Skin epidermis (tissue), 12 donors: Measurements from ENCODE around the gene RNF145.
"Not testable (repeated sequence)": the region's sequence is repeated elsewhere in the genome, so short reads cannot be mapped to it uniquely, and the experiment has no call there.

ENCODE experiments used
- H3K27ac ChIP-seq, 21 experiments: fragments of 200-600 bp; sonication (generic) in 11 of 21; one replicate each; pipeline ENCODE4 v1.5.0; 2020; ENCODE audit warnings: mild to moderate bottlenecking in 3 of 21, inconsistent platforms in 2 of 21, moderate library complexity in 2 of 21
- H3K4me3 ChIP-seq, 7 experiments: fragments of 200-600 bp; sonication (generic) in 2 of 7; one replicate each; pipeline ENCODE4 v1.5.0; 2020; ENCODE audit warnings: inconsistent platforms in 2 of 7, mild to moderate bottlenecking in 2 of 7, moderate library complexity in 1 of 7

Gene RNF145, protein sequence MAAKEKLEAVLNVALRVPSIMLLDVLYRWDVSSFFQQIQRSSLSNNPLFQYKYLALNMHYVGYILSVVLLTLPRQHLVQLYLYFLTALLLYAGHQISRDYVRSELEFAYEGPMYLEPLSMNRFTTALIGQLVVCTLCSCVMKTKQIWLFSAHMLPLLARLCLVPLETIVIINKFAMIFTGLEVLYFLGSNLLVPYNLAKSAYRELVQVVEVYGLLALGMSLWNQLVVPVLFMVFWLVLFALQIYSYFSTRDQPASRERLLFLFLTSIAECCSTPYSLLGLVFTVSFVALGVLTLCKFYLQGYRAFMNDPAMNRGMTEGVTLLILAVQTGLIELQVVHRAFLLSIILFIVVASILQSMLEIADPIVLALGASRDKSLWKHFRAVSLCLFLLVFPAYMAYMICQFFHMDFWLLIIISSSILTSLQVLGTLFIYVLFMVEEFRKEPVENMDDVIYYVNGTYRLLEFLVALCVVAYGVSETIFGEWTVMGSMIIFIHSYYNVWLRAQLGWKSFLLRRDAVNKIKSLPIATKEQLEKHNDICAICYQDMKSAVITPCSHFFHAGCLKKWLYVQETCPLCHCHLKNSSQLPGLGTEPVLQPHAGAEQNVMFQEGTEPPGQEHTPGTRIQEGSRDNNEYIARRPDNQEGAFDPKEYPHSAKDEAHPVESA

GRCh38 chr5:159209438-159210209 lies at the start of gene RNF145:
Gene RNF145, minus strand, starts transcription at chr5:159209553. Its CDS starts 5,936 bp downstream, at chr5:159203617.
- H3K27ac ChIP-seq: peak within 1 kb of the TSS; percentile 89 to 99 (median 95)

GRCh38 chr5:159258361-159258760 lies 49.0 kb upstream of the RNF145 start:
- Histone ChIP-seq H3K4me3 (no peak overlapping the region), H3K27ac (no peak overlapping the region)

More at GRCh38 chr5:159209438-159210209, at the start of gene RNF145:
- H3K4me3 ChIP-seq: peak within 1 kb of the TSS; percentile 83 to 95 (median 92)

DNA sequence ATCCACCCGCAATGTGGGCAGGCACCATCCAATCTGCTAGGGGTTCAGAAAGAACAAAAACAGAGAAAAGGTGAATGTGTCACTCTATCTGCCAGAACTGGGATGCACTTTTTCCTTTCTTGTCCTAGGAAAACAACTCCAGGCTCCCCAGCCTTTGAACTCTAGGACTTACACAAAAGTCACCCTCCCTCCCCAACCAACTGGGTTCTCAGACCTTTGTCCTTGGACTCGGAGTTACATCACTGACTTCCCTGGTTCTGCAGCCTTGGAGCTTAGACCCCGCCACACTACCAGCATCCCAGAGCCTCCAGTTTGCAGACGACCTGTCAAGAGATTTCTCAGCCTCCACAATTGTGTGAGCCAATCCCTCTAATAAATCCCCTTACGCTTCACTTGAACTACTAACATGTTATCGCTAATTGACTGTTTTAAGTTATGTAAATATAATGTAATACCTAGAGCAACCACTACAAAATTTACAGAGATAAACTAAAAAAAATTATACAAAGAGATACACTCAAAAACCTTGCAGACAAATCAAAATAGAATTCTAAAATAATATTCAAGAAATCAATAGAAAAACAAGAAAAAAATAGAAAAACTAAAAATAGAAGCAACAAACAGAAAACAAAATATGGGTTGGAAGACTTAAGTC lies 48.4 kb upstream of the RNF145 start:
- no peak overlapping the region for H3K27ac ChIP-seq
- H3K4me3 ChIP-seq: no peak overlapping the region

- Histone ChIP-seq H3K27ac (no peak overlapping the region), H3K4me3 (no peak overlapping the region)
Observed at GRCh38 chr5:159257007-159257406, 47.7 kb upstream of the RNF145 start.

GRCh38 chr5:159252195-159252594 lies 42.8 kb upstream of the RNF145 start:
- no peak overlapping the region for H3K27ac ChIP-seq

GRCh38 chr5:159249158-159249557 lies 39.8 kb upstream of the RNF145 start:
- H3K27ac ChIP-seq: no peak overlapping the region

More at GRCh38 chr5:159252195-159252594, 42.8 kb upstream of the RNF145 start:
- H3K4me3 ChIP-seq: no peak overlapping the region

GRCh38 chr5:159244890-159245289 lies 35.5 kb upstream of the RNF145 start:
- H3K27ac ChIP-seq: no peak overlapping the region
- H3K4me3 ChIP-seq: no peak overlapping the region

More at GRCh38 chr5:159249158-159249557, 39.8 kb upstream of the RNF145 start:
- no peak overlapping the region for H3K4me3 ChIP-seq

GRCh38 chr5:159244163-159244562 lies 34.8 kb upstream of the RNF145 start:
- H3K4me3 ChIP-seq: no peak overlapping the region

GRCh38 chr5:159243385-159243784 lies 34.0 kb upstream of the RNF145 start:
- Histone ChIP-seq H3K4me3 (no peak overlapping the region), H3K27ac (no peak overlapping the region)

More at GRCh38 chr5:159244163-159244562, 34.8 kb upstream of the RNF145 start:
- H3K27ac ChIP-seq: no peak overlapping the region

GRCh38 chr5:159242656-159243055 lies 33.3 kb upstream of the RNF145 start:
- Histone ChIP-seq H3K4me3 (no peak overlapping the region), H3K27ac (peak overlapping the region in 1 of 21 experiments; percentile 17)

DNA sequence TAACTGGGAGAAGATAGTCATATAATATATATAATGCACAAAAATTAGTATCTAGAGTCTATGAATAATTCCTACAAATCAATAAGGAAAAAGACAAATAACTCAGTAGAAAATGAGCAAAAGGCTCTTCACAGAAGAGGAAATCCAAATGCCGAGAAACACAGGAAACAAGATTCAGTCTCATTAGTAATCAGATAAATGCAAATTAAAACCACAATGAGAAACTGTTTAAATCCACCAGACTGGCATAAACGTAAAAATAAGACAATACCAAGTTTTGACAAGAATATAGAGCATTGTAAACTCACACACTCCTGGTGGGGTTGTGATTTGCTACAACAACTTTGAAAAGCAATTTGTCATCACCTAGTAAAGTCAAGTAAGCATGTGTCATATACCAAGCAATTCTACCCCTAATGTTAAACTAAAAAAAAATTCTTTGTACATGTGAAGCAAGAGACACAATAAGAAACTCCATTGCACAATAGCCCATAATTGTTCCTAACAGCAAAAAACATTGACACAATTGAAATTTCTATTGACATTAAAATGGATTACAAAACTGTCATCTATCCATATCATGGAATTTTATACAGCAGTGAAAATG lies 32.7 kb upstream of the RNF145 start:
- no peak overlapping the region for H3K27ac ChIP-seq
- no peak overlapping the region for H3K4me3 ChIP-seq

- Histone ChIP-seq H3K27ac (no peak overlapping the region), H3K4me3 (no peak overlapping the region)
Observed at GRCh38 chr5:159240301-159240870, 31.0 kb upstream of the RNF145 start.

- H3K4me3 ChIP-seq, H3K27ac ChIP-seq: not testable (repeated sequence)
Observed at GRCh38 chr5:159235871-159236520, 26.6 kb upstream of the RNF145 start.

DNA sequence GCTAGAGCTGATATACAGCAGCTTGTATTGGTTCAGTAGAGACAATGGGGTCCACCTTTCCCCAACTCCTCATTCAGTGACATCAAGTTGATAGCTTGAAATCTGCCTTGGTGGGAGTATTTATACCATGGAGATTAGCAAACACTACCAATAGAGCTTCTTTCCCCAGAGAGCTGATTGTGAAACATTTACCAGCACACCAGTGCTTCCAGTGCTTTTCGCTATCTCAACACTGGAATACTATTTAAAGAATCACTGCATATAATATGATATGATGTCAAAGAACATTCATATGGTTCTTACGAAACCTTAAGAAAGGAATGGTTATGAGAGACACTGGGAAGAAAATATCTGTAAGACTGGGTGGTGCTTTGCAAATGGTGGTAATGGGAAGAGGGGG lies 21.8 kb upstream of the RNF145 start:
- H3K4me3 ChIP-seq: no peak overlapping the region
- H3K27ac ChIP-seq: no peak overlapping the region

DNA sequence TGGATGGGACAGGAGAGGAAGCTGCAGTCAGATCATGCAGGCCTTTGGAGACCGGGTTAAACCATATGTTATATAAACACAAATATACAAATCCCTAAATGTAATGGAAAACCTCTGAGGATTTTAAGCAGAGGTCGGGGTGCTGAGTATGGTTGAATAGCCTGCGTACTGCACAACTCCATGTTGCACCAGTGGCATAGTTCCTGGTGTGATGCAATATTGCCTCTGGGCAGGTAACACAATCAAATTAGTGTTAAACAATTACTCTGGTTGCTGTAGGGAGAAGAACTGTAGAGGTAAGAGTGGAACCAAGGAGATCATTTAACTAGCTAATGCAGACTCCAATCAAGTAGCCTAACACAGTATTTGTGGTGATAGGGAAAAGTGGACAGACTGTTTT lies 21.3 kb upstream of the RNF145 start:
- H3K4me3 ChIP-seq: no peak overlapping the region
- H3K27ac ChIP-seq: no peak overlapping the region

DNA sequence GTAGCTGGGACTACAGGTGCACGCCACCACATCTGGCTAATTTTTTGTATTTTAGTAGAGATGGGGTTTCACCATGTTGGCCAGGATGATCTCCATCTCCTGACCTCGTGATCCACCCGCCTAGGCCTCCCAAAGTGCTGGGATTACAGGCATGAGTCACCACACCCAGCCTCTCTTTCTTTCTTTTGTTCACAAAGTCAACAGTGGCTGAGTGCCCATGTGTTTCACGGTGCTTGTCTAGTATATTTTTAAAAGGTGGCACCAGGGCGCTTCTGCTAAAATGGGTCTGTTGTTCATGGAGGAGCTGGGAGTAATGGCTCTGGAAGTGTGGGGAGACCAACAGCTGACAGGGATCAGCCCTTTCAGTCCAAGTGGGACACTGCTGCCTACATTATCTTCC lies 18.7 kb upstream of the RNF145 start:
- not testable (repeated sequence) for H3K4me3 ChIP-seq
- peak overlapping the region in 3 of 21 experiments; percentile 5 to 33 (median 21) for H3K27ac ChIP-seq

- Histone ChIP-seq H3K27ac (peak overlapping the region in 2 of 21 experiments; percentile 5 to 33), H3K4me3 (no peak overlapping the region)
Observed at GRCh38 chr5:159227452-159227851, 18.1 kb upstream of the RNF145 start.

GRCh38 chr5:159226451-159226850 lies 17.1 kb upstream of the RNF145 start:
- H3K27ac ChIP-seq: no peak overlapping the region

More at GRCh38 chr5:159226451-159226850, 17.1 kb upstream of the RNF145 start:
- no peak overlapping the region for H3K4me3 ChIP-seq
